Activated T-helper 9 cell treated with anti-CD3 and anti-CD28 coated beads, Interleukin-2, amount 50 U/mL, for 16 hours (primary cell): ENCODE measurements around the gene PBX2.

ENCODE experiments used
- DNase-seq: peaks from one replicate; pipeline ENCODE4 v3.0.0-alpha.2; 2020; ENCODE audit warnings: low read depth

Gene PBX2

GRCh38 chr6:32174416-32174815, 15.6 kb downstream of the PBX2 start:
- DNase-seq: no peak

- no peak for DNase-seq
Observed at GRCh38 chr6:32173051-32173727, 16.8 kb downstream of the PBX2 start.

- DNase-seq: no peak
Observed at GRCh38 chr6:32171234-32171633, 18.8 kb downstream of the PBX2 start.

- DNase-seq: no peak
Observed at GRCh38 chr6:32170294-32170693, 19.7 kb downstream of the PBX2 start.

GRCh38 chr6:32168807-32169591, 21.0 kb downstream of the PBX2 start:
- no peak for DNase-seq

- DNase-seq: no peak
Observed at GRCh38 chr6:32168350-32168749, 21.7 kb downstream of the PBX2 start.

- no peak for DNase-seq
Observed at GRCh38 chr6:32167761-32168262, 22.2 kb downstream of the PBX2 start.

- DNase-seq: no peak
Observed at GRCh38 chr6:32167154-32167760, 22.7 kb downstream of the PBX2 start.

GRCh38 chr6:32166411-32167061, 23.5 kb downstream of the PBX2 start:
- no peak for DNase-seq

GRCh38 chr6:32164295-32164694, 25.7 kb downstream of the PBX2 start, which contains the start of gene EGFL8:
Gene EGFL8, plus strand, starts transcription at chr6:32164595. Its CDS starts 1,571 bp downstream, at chr6:32166166.
- no peak for DNase-seq

- DNase-seq: no peak
Observed at GRCh38 chr6:32163559-32164258, 26.3 kb downstream of the PBX2 start.

GRCh38 chr6:32158052-32158451, 31.9 kb downstream of the PBX2 start:
- no peak for DNase-seq

GRCh38 chr6:32156891-32157290, 33.1 kb downstream of the PBX2 start:
- no peak for DNase-seq

- DNase-seq: peak; percentile 40
Observed at GRCh38 chr6:32154514-32155161, 35.4 kb downstream of the PBX2 start.

GRCh38 chr6:32153564-32154513, 36.2 kb downstream of the PBX2 start, which contains the start of gene PPT2:
Gene PPT2, plus strand, starts transcription at chr6:32154141. Its CDS starts 454 bp downstream, at chr6:32154595.
- DNase-seq: peak; percentile 50

GRCh38 chr6:32152769-32153563, 37.0 kb downstream of the PBX2 start:
- DNase-seq: no peak

GRCh38 chr6:32151863-32152768, 37.9 kb downstream of the PBX2 start, which contains the start of gene PRRT1:
Gene PRRT1, minus strand, starts transcription at chr6:32151939. Its CDS starts 112 bp downstream, at chr6:32151827.
- DNase-seq: no peak
